Endodermal cell (in vitro differentiated cells): Measurements from ENCODE around the gene COPZ1. TPM values are rescaled to one million over a fixed set of nuclear protein-coding genes. Genes with fewer than 3 reads are reported as not detected.

ENCODE experiments used
- DNase-seq: peaks from one replicate; pipeline ENCODE4 v3.0.0-alpha.2; 2017
- H3K27ac ChIP-seq: 2 replicates; pipeline ENCODE4 v1.5.1; 2013; ENCODE audit warnings: mild to moderate bottlenecking, low read depth, low read length, moderate library complexity
- H3K27me3 ChIP-seq: 2 replicates; pipeline ENCODE4 v1.6.1; 2013; ENCODE audit warnings: mild to moderate bottlenecking, low read length, moderate library complexity; ENCODE audit not compliant: insufficient read depth, control insufficient read depth, poor library complexity, severe bottlenecking
- H3K36me3 ChIP-seq: 2 replicates; pipeline ENCODE4 v1.7.0; 2013; ENCODE audit warnings: mild to moderate bottlenecking, low read length, moderate library complexity; ENCODE audit not compliant: control insufficient read depth, insufficient read depth
- H3K4me1 ChIP-seq: one replicate; pipeline ENCODE4 v1.7.0; 2013; ENCODE audit warnings: low read length; ENCODE audit not compliant: control insufficient read depth, insufficient read depth
- H3K4me3 ChIP-seq: 2 replicates; pipeline ENCODE4 v1.5.1; 2013; ENCODE audit warnings: mild to moderate bottlenecking, low read length, moderate library complexity
- H3K9ac ChIP-seq: 2 replicates; pipeline ENCODE4 v1.6.1; 2013; ENCODE audit warnings: mild to moderate bottlenecking, low read length, moderate library complexity; ENCODE audit not compliant: poor library complexity, severe bottlenecking; ENCODE audit errors: extremely low read depth
- H3K9me3 ChIP-seq: 2 replicates; pipeline ENCODE4 v1.6.1; 2013; ENCODE audit warnings: mild to moderate bottlenecking, low read length, moderate library complexity; ENCODE audit not compliant: control insufficient read depth
- H3K27ac Mint-ChIP-seq: 2 replicates; pipeline ENCODE4 v1.8.0; 2020; ENCODE audit warnings: mixed read lengths
- H3K27me3 Mint-ChIP-seq: 2 replicates; pipeline ENCODE4 v1.8.0; 2021; ENCODE audit warnings: mild to moderate bottlenecking, mixed read lengths; ENCODE audit not compliant: insufficient read depth
- H3K36me3 Mint-ChIP-seq: 2 replicates; pipeline ENCODE4 v1.8.0; 2020; ENCODE audit warnings: low read depth, mixed read lengths
- H3K4me1 Mint-ChIP-seq: 2 replicates; pipeline ENCODE4 v1.8.0; 2020; ENCODE audit warnings: mixed read lengths
- H3K4me3 Mint-ChIP-seq: 2 replicates; pipeline ENCODE4 v1.8.0; 2020; ENCODE audit warnings: mild to moderate bottlenecking, moderate library complexity, mixed read lengths
- H3K9me3 Mint-ChIP-seq: 2 replicates; pipeline ENCODE4 v1.8.0; 2020; ENCODE audit warnings: mild to moderate bottlenecking, mixed read lengths
- CTCF ChIP-seq: fragments of 200-600 bp; sonication (generic); conservative IDR thresholded peaks from 2 replicates; pipeline ENCODE4 v1.5.0; 2021; ENCODE audit warnings: antibody characterized with exemption, mild to moderate bottlenecking
- WGBS, 2 experiments: methylation state at CpG; one replicate each; pipeline versions ENCODE4 v1.1.5 to v1.1.7; 2013; ENCODE audit warnings: missing lambda C conversion rate in 2 of 2, mixed read lengths in 1 of 2; ENCODE audit not compliant: insufficient coverage in 1 of 2, insufficient read length in 1 of 2; 5-methylcytosine and 5-hydroxymethylcytosine counted together
- total RNA-seq, 2 donors: library from RNA; stranded (reverse); fragmentation: NEBNext Ultra II Directional in 1 of 2; extraction: Animal tissue kit (Norgen Biotek cat#: 25700) in 1 of 2; gene quantifications; 2 replicates in 1 of 2; 3 replicates in 1 of 2; pipeline ENCODE4 v1.2.1, GENCODE V29; 2021

Gene COPZ1
- total RNA-seq, 2 donors from 2014 or later = 153 to 183 TPM

- H3K4me3 ChIP-seq = no peak overlapping the region
- H3K36me3 ChIP-seq = peaks cover 41% of the 10 kb centered on the region
- DNase-seq = no peak
- Mint-ChIP-seq H3K36me3 (peaks cover 44% of the 10 kb centered on the region), H3K27ac (no peak overlapping the region), H3K4me1 (peaks cover 35% of the 10 kb centered on the region), H3K9me3 (no peaks in the 10 kb centered on the region), H3K27me3 (peaks cover 18% of the 10 kb centered on the region), H3K4me3 (no peak overlapping the region)
- H3K9me3 ChIP-seq = no peaks in the 10 kb centered on the region
- TF ChIP-seq CTCF = no peak
- 89 to 92% methylated on average over 8 of the region's 8 CpGs for WGBS, 2 experiments
- peak overlapping the region; percentile 75 for H3K27ac ChIP-seq
- H3K4me1 ChIP-seq = peaks cover 6% of the 10 kb centered on the region
- no peaks in the 10 kb centered on the region for H3K27me3 ChIP-seq
- H3K9ac ChIP-seq = no peak overlapping the region
These were observed 67.7 kb downstream of the COPZ1 start for GRCh38 chr12:54392485-54393206.

DNA sequence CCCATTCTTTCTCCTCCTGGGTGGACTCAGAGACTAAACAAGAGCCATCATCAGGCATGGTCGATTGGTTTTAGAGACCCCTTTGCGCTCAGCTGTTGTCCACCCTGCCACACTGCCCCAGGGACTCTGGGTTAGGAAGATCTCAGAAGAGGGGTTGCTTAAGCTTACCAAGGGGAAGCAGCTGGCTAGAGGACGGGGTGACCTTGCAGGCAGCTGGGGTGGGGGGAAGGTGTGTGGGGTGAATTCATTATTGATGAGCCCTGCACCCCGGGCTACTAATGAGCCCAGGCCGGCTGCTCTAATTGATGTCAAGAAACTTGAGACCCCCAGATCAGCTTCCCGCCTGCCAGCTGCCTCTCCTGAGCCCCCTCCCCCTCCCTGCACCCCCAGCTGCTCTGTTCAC lies 68.3 kb downstream of the COPZ1 start:
- H3K9me3 ChIP-seq = no peaks in the 10 kb centered on the region
- H3K27me3 ChIP-seq = no peaks in the 10 kb centered on the region
- 94 to 100% methylated on average over 1 to 6 of the region's 6 CpGs for WGBS, 2 experiments
- H3K4me3 ChIP-seq = no peak overlapping the region
- Mint-ChIP-seq H3K27ac (no peak overlapping the region), H3K4me1 (peaks cover 30% of the 10 kb centered on the region), H3K4me3 (no peak overlapping the region), H3K27me3 (peaks cover 18% of the 10 kb centered on the region), H3K36me3 (peaks cover 49% of the 10 kb centered on the region), H3K9me3 (no peaks in the 10 kb centered on the region)
- H3K36me3 ChIP-seq = peaks cover 46% of the 10 kb centered on the region
- H3K9ac ChIP-seq = no peak overlapping the region
- H3K4me1 ChIP-seq = peaks cover 5% of the 10 kb centered on the region
- no peak for TF ChIP-seq CTCF
- no peak for DNase-seq
- peak overlapping the region; percentile 75 for H3K27ac ChIP-seq

DNA sequence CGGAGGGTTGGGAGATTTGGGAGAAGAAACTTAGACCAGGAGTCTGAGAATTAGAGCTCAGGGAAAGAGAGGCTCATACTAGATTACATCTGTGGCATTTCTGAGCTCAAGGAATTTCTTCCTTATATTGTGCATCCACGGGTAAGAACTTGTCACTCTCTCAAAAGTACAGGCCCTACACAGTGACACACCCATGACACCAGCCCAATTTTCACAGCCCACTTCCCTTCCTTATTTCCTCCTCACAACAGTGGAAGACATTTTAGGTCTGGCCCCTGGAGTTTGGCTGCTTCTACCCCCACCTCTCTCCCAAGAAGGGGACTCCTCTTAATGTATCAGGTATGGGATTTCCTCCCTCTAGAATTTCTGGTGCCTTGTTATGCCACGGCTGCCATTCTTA lies 68.8 kb downstream of the COPZ1 start:
- no peak for DNase-seq

More for the DNA sequence above, 68.8 kb downstream of the COPZ1 start:
- no peaks in the 10 kb centered on the region for H3K9me3 Mint-ChIP-seq
- WGBS, 2 experiments = 80 to 88% methylated on average over 3 of the region's 3 CpGs
- H3K4me3 Mint-ChIP-seq = no peak overlapping the region
- no peak for TF ChIP-seq CTCF
- no peaks in the 10 kb centered on the region for H3K9me3 ChIP-seq
- no peak overlapping the region for H3K27ac Mint-ChIP-seq
- peaks cover 53% of the 10 kb centered on the region for H3K36me3 Mint-ChIP-seq
- H3K4me3 ChIP-seq = no peak overlapping the region
- peaks cover 18% of the 10 kb centered on the region for H3K27me3 Mint-ChIP-seq
- H3K27ac ChIP-seq = peak overlapping the region; percentile 73
- peaks cover 25% of the 10 kb centered on the region for H3K4me1 Mint-ChIP-seq
- H3K27me3 ChIP-seq = no peaks in the 10 kb centered on the region
- H3K4me1 ChIP-seq = peaks cover 5% of the 10 kb centered on the region
- H3K9ac ChIP-seq = no peak overlapping the region
- peaks cover 52% of the 10 kb centered on the region for H3K36me3 ChIP-seq
